ENCODE results near the gene PBX1.
"Not testable (repeated sequence)": the region's sequence is repeated elsewhere in the genome, so short reads cannot be mapped to it uniquely, and the experiment has no call there.

Gene PBX1

GRCh38 chr1:164640686-164641352, 81.8 kb downstream of the PBX1 start:
- no peak for DNase-seq (ENCODE audit: low read depth in 2 of 3, low spot score in 2 of 3)

GRCh38 chr1:164641353-164641730, 82.4 kb downstream of the PBX1 start:
- no peak for DNase-seq (ENCODE audit: low read depth in 2 of 3, low spot score in 2 of 3)

GRCh38 chr1:164643018-164643417, 84.0 kb downstream of the PBX1 start:
- no peak for DNase-seq (ENCODE audit: low read depth in 2 of 3, low spot score in 2 of 3)

- DNase-seq (ENCODE audit: low read depth in 2 of 3, low spot score in 2 of 3), result no peak
These were observed 85.3 kb downstream of the PBX1 start for GRCh38 chr1:164644268-164644667.

- DNase-seq (ENCODE audit: low read depth in 2 of 3, low spot score in 2 of 3), result no peak
These were observed 86.0 kb downstream of the PBX1 start for GRCh38 chr1:164644774-164645644.

- no peak for DNase-seq (ENCODE audit: low read depth in 2 of 3, low spot score in 2 of 3)
These were observed 86.9 kb downstream of the PBX1 start for GRCh38 chr1:164645921-164646320.

- no peak for DNase-seq (ENCODE audit: low read depth in 2 of 3, low spot score in 2 of 3)
These were observed 88.2 kb downstream of the PBX1 start for GRCh38 chr1:164647211-164647610.

- no peak for DNase-seq (ENCODE audit: low read depth in 2 of 3, low spot score in 2 of 3)
These were observed 89.7 kb downstream of the PBX1 start for GRCh38 chr1:164648636-164649035.

GRCh38 chr1:164649146-164649545, 90.2 kb downstream of the PBX1 start:
- DNase-seq (ENCODE audit: low read depth in 2 of 3, low spot score in 2 of 3), result no peak

GRCh38 chr1:164650531-164650930, 91.5 kb downstream of the PBX1 start:
- no peak for DNase-seq (ENCODE audit: low read depth in 2 of 3, low spot score in 2 of 3)

- DNase-seq (ENCODE audit: low read depth in 2 of 3, low spot score in 2 of 3), result no peak
These were observed 92.5 kb downstream of the PBX1 start for GRCh38 chr1:164651351-164651951.

- DNase-seq (ENCODE audit: low read depth in 2 of 3, low spot score in 2 of 3), result not testable (repeated sequence)
These were observed 94.0 kb downstream of the PBX1 start for GRCh38 chr1:164652969-164653368.

GRCh38 chr1:164653705-164654104, 94.7 kb downstream of the PBX1 start:
- DNase-seq (ENCODE audit: low read depth in 2 of 3, low spot score in 2 of 3), result no peak

- DNase-seq (ENCODE audit: low read depth in 2 of 3, low spot score in 2 of 3), result no peak
These were observed 95.2 kb downstream of the PBX1 start for GRCh38 chr1:164654200-164654599.

GRCh38 chr1:164658864-164659263, 99.9 kb downstream of the PBX1 start:
- DNase-seq (ENCODE audit: low read depth in 2 of 3, low spot score in 2 of 3), result no peak

GRCh38 chr1:164659621-164660411, 100.8 kb downstream of the PBX1 start:
- no peak for DNase-seq (ENCODE audit: low read depth in 2 of 3, low spot score in 2 of 3)

- no peak for DNase-seq (ENCODE audit: low read depth in 2 of 3, low spot score in 2 of 3)
These were observed 101.4 kb downstream of the PBX1 start for GRCh38 chr1:164660412-164660772.

- DNase-seq (ENCODE audit: low read depth in 2 of 3, low spot score in 2 of 3), result no peak
These were observed 101.8 kb downstream of the PBX1 start for GRCh38 chr1:164660775-164661174.

GRCh38 chr1:164662462-164662861, 103.5 kb downstream of the PBX1 start:
- no peak for DNase-seq (ENCODE audit: low read depth in 2 of 3, low spot score in 2 of 3)

- no peak for DNase-seq (ENCODE audit: low read depth in 2 of 3, low spot score in 2 of 3)
These were observed 104.0 kb downstream of the PBX1 start for GRCh38 chr1:164662955-164663354.

GRCh38 chr1:164664127-164664526, 105.1 kb downstream of the PBX1 start:
- DNase-seq (ENCODE audit: low read depth in 2 of 3, low spot score in 2 of 3), result no peak
